Measurements from ENCODE around the gene ZNF558. TPM values are rescaled to one million over a fixed set of nuclear protein-coding genes. Genes with fewer than 3 reads are reported as not detected.
"Not testable (repeated sequence)": the region's sequence is repeated elsewhere in the genome, so short reads cannot be mapped to it uniquely, and the experiment has no call there.

ZNF558 gene
- total RNA-seq, 1 experiment from 2014 or later = 30.2 TPM

DNA sequence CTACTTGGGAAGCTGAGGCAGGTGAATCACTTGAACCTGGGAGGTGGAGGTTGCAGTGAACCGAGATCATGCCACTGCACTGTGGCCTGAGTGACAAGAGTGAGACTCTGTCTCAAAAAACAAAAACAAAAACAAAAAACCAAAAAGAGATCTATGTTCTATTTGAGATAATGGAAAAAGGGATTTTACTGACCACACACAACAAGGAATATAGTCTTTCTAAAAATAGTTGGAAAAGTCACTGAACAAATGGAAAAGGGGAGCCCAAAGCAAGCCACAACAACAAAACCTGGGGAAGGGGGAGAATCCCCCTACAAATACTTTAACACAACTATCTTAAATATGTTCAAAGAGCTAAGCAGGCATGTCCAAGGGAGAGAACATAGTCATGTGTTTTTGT is 37.3 kb downstream of the ZNF558 start:
- H3K4ac ChIP-seq (ENCODE audit: low read depth, low read length) = no peak overlapping the region
- H3K27me3 ChIP-seq (ENCODE audit: insufficient read depth, low read length) = no peaks in the 10 kb centered on the region
- no peak overlapping the region for H3T11ph ChIP-seq (ENCODE audit: low read length)
- no peak overlapping the region for H4K5ac ChIP-seq (ENCODE audit: insufficient read length, low read depth, low read length)
- H3K9me3 ChIP-seq (ENCODE audit: control insufficient read depth, low read depth, low read length) = peaks cover 31% of the 10 kb centered on the region
- H3K23ac ChIP-seq (ENCODE audit: insufficient read length, low read depth, low read length) = no peak overlapping the region
- no peak overlapping the region for H2BK5ac ChIP-seq (ENCODE audit: insufficient read length, low read length)
- H2BK12ac ChIP-seq (ENCODE audit: insufficient read length, low read depth, low read length) = no peak overlapping the region
- TF ChIP-seq, protein P1, sequence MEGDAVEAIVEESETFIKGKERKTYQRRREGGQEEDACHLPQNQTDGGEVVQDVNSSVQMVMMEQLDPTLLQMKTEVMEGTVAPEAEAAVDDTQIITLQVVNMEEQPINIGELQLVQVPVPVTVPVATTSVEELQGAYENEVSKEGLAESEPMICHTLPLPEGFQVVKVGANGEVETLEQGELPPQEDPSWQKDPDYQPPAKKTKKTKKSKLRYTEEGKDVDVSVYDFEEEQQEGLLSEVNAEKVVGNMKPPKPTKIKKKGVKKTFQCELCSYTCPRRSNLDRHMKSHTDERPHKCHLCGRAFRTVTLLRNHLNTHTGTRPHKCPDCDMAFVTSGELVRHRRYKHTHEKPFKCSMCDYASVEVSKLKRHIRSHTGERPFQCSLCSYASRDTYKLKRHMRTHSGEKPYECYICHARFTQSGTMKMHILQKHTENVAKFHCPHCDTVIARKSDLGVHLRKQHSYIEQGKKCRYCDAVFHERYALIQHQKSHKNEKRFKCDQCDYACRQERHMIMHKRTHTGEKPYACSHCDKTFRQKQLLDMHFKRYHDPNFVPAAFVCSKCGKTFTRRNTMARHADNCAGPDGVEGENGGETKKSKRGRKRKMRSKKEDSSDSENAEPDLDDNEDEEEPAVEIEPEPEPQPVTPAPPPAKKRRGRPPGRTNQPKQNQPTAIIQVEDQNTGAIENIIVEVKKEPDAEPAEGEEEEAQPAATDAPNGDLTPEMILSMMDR (conservative IDR thresholded peaks at IDR 0.05) = no peak
- no peaks in the 10 kb centered on the region for H3K79me2 ChIP-seq (ENCODE audit: insufficient read depth, low read length)
- Mint-ChIP-seq H3K4me3 (no peak overlapping the region), H3K4me1 (no peaks in the 10 kb centered on the region), H3K9me3 (peaks cover 57 to 61% of the 10 kb centered on the region in 2 experiments), H3K27ac (no peak overlapping the region), H3K36me3 (ENCODE audit: insufficient read depth in 1 of 3, low read depth in 3 of 3) (peaks cover 9 to 13% (median 9%) of the 10 kb centered on the region in 3 experiments), H3K27me3 (ENCODE audit: low read depth) (peaks cover 4% of the 10 kb centered on the region)
- no peak for DNase-seq
- H2BK120ac ChIP-seq (ENCODE audit: low read depth, low read length, poor library complexity, severe bottlenecking) = no peak overlapping the region
- no peaks in the 10 kb centered on the region for H3K23me2 ChIP-seq (ENCODE audit: insufficient read length, low read depth, low read length, poor library complexity, severe bottlenecking)
- H2BK15ac ChIP-seq (ENCODE audit: low read depth, low read length) = no peak overlapping the region
- no CpG with 5 or more reads among the region's 1 CpG for WGBS (ENCODE audit: extremely low coverage, insufficient read length, low lambda C conversion rate)
- no peaks in the 10 kb centered on the region for H4K20me1 ChIP-seq (ENCODE audit: control insufficient read depth, insufficient read depth, insufficient read length)
- no peak overlapping the region for H3K27ac ChIP-seq (ENCODE audit: insufficient read length, low read depth, low read length)
- H3K18ac ChIP-seq (ENCODE audit: insufficient read length, low read depth, low read length) = no peak overlapping the region
- no peak overlapping the region for H3K9ac ChIP-seq (ENCODE audit: extremely low read depth, insufficient read length, low read length)
- no peak overlapping the region for H2AK5ac ChIP-seq (ENCODE audit: insufficient read length, low read length)
- no peak overlapping the region for H3K56ac ChIP-seq (ENCODE audit: insufficient read length, low read depth, low read length)
- H2AFZ ChIP-seq (ENCODE audit: low read length) = no peak overlapping the region
- H2BK20ac ChIP-seq (ENCODE audit: low read depth, low read length, poor library complexity, severe bottlenecking) = no peak overlapping the region
- no peak overlapping the region for H4K8ac ChIP-seq (replicated peaks; ENCODE audit: insufficient read length, low read depth, low read length)
- no peak overlapping the region for H4K91ac ChIP-seq (ENCODE audit: insufficient read length, low read depth, low read length)
- H3K4me1 ChIP-seq (ENCODE audit: insufficient read depth, low read length) = no peaks in the 10 kb centered on the region
- H3K79me1 ChIP-seq (ENCODE audit: insufficient read depth, low read depth, low read length, poor library complexity, severe bottlenecking) = no peaks in the 10 kb centered on the region
- no peak overlapping the region for H3K4me2 ChIP-seq (ENCODE audit: insufficient read depth, insufficient read length, low read length)
- no peak overlapping the region for H3K14ac ChIP-seq (ENCODE audit: insufficient read depth, low read length)

DNA sequence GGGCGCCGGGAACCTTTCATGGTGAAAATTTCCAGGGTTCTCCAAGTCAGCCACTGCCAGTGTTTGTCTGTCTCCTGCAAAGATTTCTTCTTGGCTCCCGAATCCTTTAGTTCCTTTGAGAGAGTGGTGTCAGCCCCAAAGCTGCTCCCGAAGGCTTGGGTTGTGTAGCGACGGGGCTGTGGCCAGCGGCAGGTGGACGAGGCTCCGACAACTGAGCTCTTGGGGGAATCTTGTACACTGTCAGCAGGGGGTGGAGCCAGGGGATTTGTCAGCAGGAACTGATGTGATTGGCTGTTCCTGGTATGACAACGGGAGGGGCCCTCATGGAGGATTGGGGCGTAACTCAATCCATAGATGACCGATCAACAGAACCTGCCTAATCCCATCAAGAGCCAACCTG is 58.5 kb downstream of the ZNF558 start:
- not testable (repeated sequence) for H3K4me1 ChIP-seq (ENCODE audit: insufficient read depth, low read length); H3K36me3 Mint-ChIP-seq (ENCODE audit: insufficient read depth in 1 of 3, low read depth in 3 of 3); H3K56ac ChIP-seq (ENCODE audit: insufficient read length, low read depth, low read length); H3K27ac ChIP-seq (ENCODE audit: insufficient read length, low read depth, low read length); H3K18ac ChIP-seq (ENCODE audit: insufficient read length, low read depth, low read length); H3K4me3 Mint-ChIP-seq; H3T11ph ChIP-seq (ENCODE audit: low read length); H2BK5ac ChIP-seq (ENCODE audit: insufficient read length, low read length); H2BK12ac ChIP-seq (ENCODE audit: insufficient read length, low read depth, low read length); H2BK120ac ChIP-seq (ENCODE audit: low read depth, low read length, poor library complexity, severe bottlenecking); H3K79me1 ChIP-seq (ENCODE audit: insufficient read depth, low read depth, low read length, poor library complexity, severe bottlenecking); H3K4me1 Mint-ChIP-seq; H4K91ac ChIP-seq (ENCODE audit: insufficient read length, low read depth, low read length); H2AK5ac ChIP-seq (ENCODE audit: insufficient read length, low read length); H2AFZ ChIP-seq (ENCODE audit: low read length); H4K5ac ChIP-seq (ENCODE audit: insufficient read length, low read depth, low read length); H3K9me3 Mint-ChIP-seq; H3K23me2 ChIP-seq (ENCODE audit: insufficient read length, low read depth, low read length, poor library complexity, severe bottlenecking); H3K27me3 ChIP-seq (ENCODE audit: insufficient read depth, low read length); H3K27me3 Mint-ChIP-seq (ENCODE audit: low read depth); H4K8ac ChIP-seq (replicated peaks; ENCODE audit: insufficient read length, low read depth, low read length); H3K27ac Mint-ChIP-seq; H3K9ac ChIP-seq (ENCODE audit: extremely low read depth, insufficient read length, low read length); H3K79me2 ChIP-seq (ENCODE audit: insufficient read depth, low read length); H2BK20ac ChIP-seq (ENCODE audit: low read depth, low read length, poor library complexity, severe bottlenecking); H4K20me1 ChIP-seq (ENCODE audit: control insufficient read depth, insufficient read depth, insufficient read length); DNase-seq; H3K4ac ChIP-seq (ENCODE audit: low read depth, low read length); H3K14ac ChIP-seq (ENCODE audit: insufficient read depth, low read length); H2BK15ac ChIP-seq (ENCODE audit: low read depth, low read length); H3K23ac ChIP-seq (ENCODE audit: insufficient read length, low read depth, low read length); H3K4me2 ChIP-seq (ENCODE audit: insufficient read depth, insufficient read length, low read length); H3K9me3 ChIP-seq (ENCODE audit: control insufficient read depth, low read depth, low read length)
- WGBS (ENCODE audit: extremely low coverage, insufficient read length, low lambda C conversion rate) = no CpG with 5 or more reads among the region's 12 CpGs

All from H9 (cell line).